Fibroblast of pulmonary artery (primary cell): ENCODE results near the gene MFSD11.
"Not testable (repeated sequence)": the region's sequence is repeated elsewhere in the genome, so short reads cannot be mapped to it uniquely, and the experiment has no call there.

Experiments
- DNase-seq: peaks from one replicate; pipeline ENCODE4 v3.0.0-alpha.2; 2010; ENCODE audit warnings: low read depth
- H3K4me3 ChIP-seq: replicated peaks from 2 replicates; pipeline ENCODE4 v1.5.1; 2011; ENCODE audit warnings: low read depth, mild to moderate bottlenecking, control low read depth, low read length, moderate library complexity
- TF ChIP-seq, protein P1 (sequence below): IDR thresholded peaks from 2 replicates; pipeline ENCODE4 v1.5.1; 2011; ENCODE audit warnings: mild to moderate bottlenecking, control low read depth, low read length, inconsistent platforms; ENCODE audit errors: missing control alignments

Gene MFSD11

DNA sequence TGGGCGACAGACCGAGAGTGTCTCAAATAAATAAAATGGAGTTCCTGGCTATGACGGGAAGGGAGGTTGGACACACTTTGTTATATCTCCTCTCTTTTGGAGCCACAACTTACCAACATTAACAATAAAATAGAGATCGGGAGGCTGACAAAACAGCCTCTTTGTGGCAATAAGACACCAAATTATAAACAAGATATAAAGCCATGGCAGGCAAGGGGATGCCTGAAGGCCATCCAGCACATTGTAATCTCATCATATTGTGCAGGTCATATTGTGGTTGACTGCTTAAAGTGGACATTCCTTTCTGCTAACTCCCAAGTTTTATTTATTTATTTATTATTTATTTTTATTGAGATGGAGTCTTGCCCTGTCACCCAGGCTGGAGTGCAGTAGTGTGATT lies 70.4 kb downstream of the MFSD11 start:
- no peak overlapping the region for H3K4me3 ChIP-seq
- TF ChIP-seq, protein P1, sequence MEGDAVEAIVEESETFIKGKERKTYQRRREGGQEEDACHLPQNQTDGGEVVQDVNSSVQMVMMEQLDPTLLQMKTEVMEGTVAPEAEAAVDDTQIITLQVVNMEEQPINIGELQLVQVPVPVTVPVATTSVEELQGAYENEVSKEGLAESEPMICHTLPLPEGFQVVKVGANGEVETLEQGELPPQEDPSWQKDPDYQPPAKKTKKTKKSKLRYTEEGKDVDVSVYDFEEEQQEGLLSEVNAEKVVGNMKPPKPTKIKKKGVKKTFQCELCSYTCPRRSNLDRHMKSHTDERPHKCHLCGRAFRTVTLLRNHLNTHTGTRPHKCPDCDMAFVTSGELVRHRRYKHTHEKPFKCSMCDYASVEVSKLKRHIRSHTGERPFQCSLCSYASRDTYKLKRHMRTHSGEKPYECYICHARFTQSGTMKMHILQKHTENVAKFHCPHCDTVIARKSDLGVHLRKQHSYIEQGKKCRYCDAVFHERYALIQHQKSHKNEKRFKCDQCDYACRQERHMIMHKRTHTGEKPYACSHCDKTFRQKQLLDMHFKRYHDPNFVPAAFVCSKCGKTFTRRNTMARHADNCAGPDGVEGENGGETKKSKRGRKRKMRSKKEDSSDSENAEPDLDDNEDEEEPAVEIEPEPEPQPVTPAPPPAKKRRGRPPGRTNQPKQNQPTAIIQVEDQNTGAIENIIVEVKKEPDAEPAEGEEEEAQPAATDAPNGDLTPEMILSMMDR = no peak
- DNase-seq = no peak

DNA sequence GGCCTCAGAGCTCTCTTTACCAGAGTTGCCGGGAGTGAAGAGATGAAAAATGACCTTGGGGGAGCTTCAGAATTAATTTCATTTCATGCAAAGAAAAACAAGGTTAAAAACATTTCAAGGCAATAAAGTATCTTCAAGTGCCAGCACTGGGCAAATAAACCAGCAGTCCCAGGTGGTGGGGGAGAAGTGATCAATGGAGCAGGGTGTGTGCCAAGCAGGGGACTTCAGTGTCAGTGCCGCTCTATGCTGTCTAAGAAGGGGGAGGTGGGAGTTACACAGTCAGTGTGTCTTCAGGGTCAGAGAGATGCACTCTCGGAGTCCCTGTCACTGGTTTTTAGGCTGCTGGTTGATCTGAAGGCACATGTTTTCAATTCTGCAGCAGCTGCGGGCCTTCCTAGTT lies 73.0 kb downstream of the MFSD11 start:
- TF ChIP-seq, protein P1 = no peak
- no peak for DNase-seq
- no peak overlapping the region for H3K4me3 ChIP-seq

DNA sequence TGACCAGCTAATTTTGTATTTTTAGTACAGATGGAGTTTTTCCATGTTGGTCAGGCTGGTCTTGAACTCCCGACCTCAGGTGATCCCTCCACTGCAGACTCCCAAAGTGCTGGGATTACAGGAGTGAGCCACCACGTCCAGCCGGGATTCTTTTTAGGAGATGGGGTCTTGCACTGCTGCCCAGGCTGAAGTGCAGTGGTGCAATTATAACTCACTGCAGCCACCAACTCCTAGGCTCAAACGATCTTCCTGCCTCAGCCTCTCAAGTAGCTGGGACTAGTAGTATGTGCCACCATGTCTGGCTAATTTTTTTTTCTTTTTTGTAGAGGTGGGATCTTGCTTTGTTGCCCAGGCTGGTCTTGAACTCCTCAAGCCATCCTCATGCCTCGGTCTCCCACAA lies 73.9 kb downstream of the MFSD11 start:
- H3K4me3 ChIP-seq = no peak overlapping the region
- TF ChIP-seq, protein P1 = no peak
- DNase-seq = no peak

DNA sequence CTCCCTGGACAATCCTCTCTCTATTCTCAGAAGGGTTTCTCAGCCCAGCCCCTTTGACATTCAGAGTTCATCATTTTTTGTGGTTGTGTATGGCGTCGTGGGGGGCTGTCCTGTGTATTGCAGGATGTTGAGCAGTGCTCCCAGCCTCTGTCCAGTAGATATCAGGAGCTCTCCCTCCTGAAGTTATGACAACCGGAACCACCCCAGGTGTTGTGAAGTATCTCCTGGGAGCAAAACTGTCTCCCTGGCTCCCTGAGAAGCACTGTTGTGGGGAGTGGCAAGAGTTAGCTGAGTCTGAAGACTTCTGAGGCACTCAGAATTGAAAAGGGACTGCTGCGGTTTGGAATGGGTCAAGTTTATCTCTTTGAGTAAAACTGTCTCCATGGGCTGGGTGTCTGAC lies 74.3 kb downstream of the MFSD11 start:
- DNase-seq = peak; percentile 14
- TF ChIP-seq, protein P1 = no peak
- no peak overlapping the region for H3K4me3 ChIP-seq

DNA sequence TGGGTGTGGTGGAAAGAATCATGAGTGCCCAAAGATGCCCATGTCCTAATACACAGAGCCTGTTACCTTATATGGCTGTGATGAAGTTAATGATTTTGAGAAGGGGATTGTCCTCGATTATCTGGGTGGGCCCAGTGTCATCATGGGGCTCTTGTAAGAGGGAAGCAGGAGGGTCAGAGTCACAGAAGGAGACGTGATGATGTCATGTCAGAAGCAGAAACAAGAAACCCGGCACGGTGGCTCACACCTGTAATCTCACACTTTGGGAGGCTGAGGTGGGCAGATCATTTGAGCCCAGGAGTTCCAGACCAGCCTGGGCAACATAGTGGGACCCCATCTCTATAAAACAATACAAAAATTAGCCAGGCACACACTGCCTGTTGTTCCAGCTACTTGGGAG lies 75.0 kb downstream of the MFSD11 start:
- no peak overlapping the region for H3K4me3 ChIP-seq
- TF ChIP-seq, protein P1 = no peak
- no peak for DNase-seq

DNA sequence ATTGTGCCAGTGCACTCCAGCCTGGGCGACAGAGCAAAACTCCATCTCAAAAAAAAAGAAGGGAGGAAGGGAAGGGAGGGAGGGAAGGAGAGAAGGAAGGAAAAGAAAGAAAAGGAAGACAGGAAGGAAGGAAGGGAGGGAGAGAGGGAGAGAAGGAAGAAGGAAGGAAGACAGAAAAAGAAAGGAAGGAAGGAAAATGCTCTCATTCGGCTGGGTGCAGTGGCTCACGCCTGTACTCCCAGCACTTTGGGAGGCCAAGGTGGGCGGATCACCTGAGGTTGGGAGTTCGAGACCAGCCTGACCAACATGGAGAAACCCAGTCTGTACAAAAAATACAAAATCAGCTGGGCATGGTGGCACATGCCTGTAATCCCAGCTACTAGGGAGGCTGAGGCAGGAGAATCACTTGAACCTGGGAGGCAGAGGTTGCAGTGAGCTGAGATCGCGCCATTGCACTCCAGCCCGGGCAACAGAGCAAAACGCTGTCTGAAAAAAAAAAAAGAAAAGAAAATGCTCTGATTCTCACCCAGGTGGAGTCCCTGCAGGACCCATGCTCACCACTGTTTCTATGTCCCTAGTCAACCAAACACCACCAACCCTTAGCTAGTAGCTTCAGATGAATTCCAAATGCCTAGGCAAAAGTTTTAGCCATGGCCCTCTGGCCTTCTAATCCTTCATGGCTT lies 78.1 kb downstream of the MFSD11 start:
- DNase-seq, H3K4me3 ChIP-seq: not testable (repeated sequence)

DNA sequence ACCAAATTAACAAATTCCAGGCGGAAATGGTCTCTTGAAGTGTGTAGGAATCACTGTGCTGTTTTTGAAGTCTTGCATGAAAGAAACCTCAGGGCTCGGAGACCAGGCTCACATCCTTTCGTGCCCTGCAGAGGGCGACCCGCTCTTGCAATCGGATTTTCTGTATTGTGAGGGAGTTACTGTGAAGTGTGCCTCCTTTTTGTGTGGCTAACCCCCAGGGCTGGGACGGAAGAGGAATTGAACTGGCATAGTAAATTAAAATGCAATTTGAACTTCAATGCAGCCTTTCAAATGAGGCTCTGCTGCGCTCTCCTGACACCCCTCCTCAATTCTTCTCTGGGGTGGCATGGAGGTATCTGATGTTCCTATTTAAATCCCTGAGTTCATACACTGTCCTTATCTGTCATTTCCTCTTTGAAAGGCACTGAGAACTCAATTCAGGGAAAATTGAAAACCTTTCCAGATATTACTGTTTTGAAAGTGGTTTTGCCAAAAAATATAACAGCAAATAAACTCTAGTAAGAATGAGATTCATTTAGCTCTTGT lies 78.7 kb downstream of the MFSD11 start:
- TF ChIP-seq, protein P1 = peak; percentile 87
- no peak overlapping the region for H3K4me3 ChIP-seq
- peak; percentile 67 for DNase-seq
